Right forelimb (tissue), 1 donor: ENCODE measurements around the gene BSDC1.
"Not testable (repeated sequence)": the region's sequence is repeated elsewhere in the genome, so short reads cannot be mapped to it uniquely, and the experiment has no call there.

Source experiments
- DNase-seq: peaks from one replicate; pipeline ENCODE4 v3.0.0-alpha.2; 2018

Gene BSDC1

GRCh38 chr1:32356478-32356877 lies 37.8 kb downstream of the BSDC1 start:
- no peak for DNase-seq

- DNase-seq, result not testable (repeated sequence)
These were observed 38.5 kb downstream of the BSDC1 start for GRCh38 chr1:32355778-32356177.

GRCh38 chr1:32353886-32354570 lies 40.2 kb downstream of the BSDC1 start:
- DNase-seq, result no peak

GRCh38 chr1:32353431-32353830 lies 40.8 kb downstream of the BSDC1 start:
- DNase-seq, result no peak

- DNase-seq, result no peak
These were observed 41.3 kb downstream of the BSDC1 start for GRCh38 chr1:32352831-32353383.

- DNase-seq, result no peak
These were observed 41.9 kb downstream of the BSDC1 start for GRCh38 chr1:32352239-32352745.

- DNase-seq, result peak; percentile 95
These were observed 42.6 kb downstream of the BSDC1 start for GRCh38 chr1:32351399-32352238.

- no peak for DNase-seq
These were observed 43.3 kb downstream of the BSDC1 start for GRCh38 chr1:32350785-32351398.

GRCh38 chr1:32349211-32349708 lies 45.0 kb downstream of the BSDC1 start:
- no peak for DNase-seq

GRCh38 chr1:32346532-32347157 lies 47.6 kb downstream of the BSDC1 start:
- DNase-seq, result no peak

- no peak for DNase-seq
These were observed 48.9 kb downstream of the BSDC1 start for GRCh38 chr1:32345289-32345827.

- DNase-seq, result no peak
These were observed 51.5 kb downstream of the BSDC1 start for GRCh38 chr1:32342704-32343103.

GRCh38 chr1:32341971-32342370 lies 52.3 kb downstream of the BSDC1 start:
- DNase-seq, result no peak

- DNase-seq, result no peak
These were observed 53.0 kb downstream of the BSDC1 start for GRCh38 chr1:32341186-32341757.

- no peak for DNase-seq
These were observed 54.8 kb downstream of the BSDC1 start for GRCh38 chr1:32339363-32339978.

- DNase-seq, result no peak
These were observed 55.5 kb downstream of the BSDC1 start for GRCh38 chr1:32338637-32339145.

- DNase-seq, result no peak
These were observed 56.2 kb downstream of the BSDC1 start for GRCh38 chr1:32337855-32338636.

- DNase-seq, result no peak
These were observed 57.1 kb downstream of the BSDC1 start for GRCh38 chr1:32336963-32337675.

- no peak for DNase-seq
These were observed 57.7 kb downstream of the BSDC1 start for GRCh38 chr1:32336591-32336932.
